ENCODE measurements around the gene CBX5.

The CBX5 gene

GRCh38 chr12:54217774-54218241, 62.1 kb downstream of the CBX5 start:
- no peak overlapping the region for H3K4me3 ChIP-seq (ENCODE audit: low read depth, low read length)
- H3K9me3 ChIP-seq (ENCODE audit: severe bottlenecking) = no peaks in the 10 kb centered on the region
- TF ChIP-seq CTCF (IDR thresholded peaks at IDR 0.05; ENCODE audit: low read depth, low read length) = no peak
- no peak for DNase-seq
- no peak overlapping the region; the same call in 1 of the 2 replicates for H3K27ac ChIP-seq
- H3K36me3 ChIP-seq = no peaks in the 10 kb centered on the region
- H3K27me3 ChIP-seq (ENCODE audit: insufficient read depth, low read depth, severe bottlenecking) = no peaks in the 10 kb centered on the region

- peak overlapping the region; percentile 17; the same call in 1 of the 2 replicates for H3K4me3 ChIP-seq (ENCODE audit: low read depth, low read length)
- peak; percentile 71 for TF ChIP-seq CTCF (IDR thresholded peaks at IDR 0.05; ENCODE audit: low read depth, low read length)
- no peaks in the 10 kb centered on the region for H3K36me3 ChIP-seq
- H3K27me3 ChIP-seq (ENCODE audit: insufficient read depth, low read depth, severe bottlenecking) = no peaks in the 10 kb centered on the region
- peak; percentile 87 for DNase-seq
- H3K9me3 ChIP-seq (ENCODE audit: severe bottlenecking) = no peaks in the 10 kb centered on the region
- peak overlapping the region; percentile 74 for H3K27ac ChIP-seq
Measured at GRCh38 chr12:54216797-54217661, 62.9 kb downstream of the CBX5 start.

GRCh38 chr12:54215989-54216796, 63.7 kb downstream of the CBX5 start:
- no peak for DNase-seq
- H3K36me3 ChIP-seq = no peaks in the 10 kb centered on the region
- H3K9me3 ChIP-seq (ENCODE audit: severe bottlenecking) = no peaks in the 10 kb centered on the region
- H3K27me3 ChIP-seq (ENCODE audit: insufficient read depth, low read depth, severe bottlenecking) = no peaks in the 10 kb centered on the region
- H3K4me3 ChIP-seq (ENCODE audit: low read depth, low read length) = no peak overlapping the region
- H3K27ac ChIP-seq = no peak overlapping the region
- TF ChIP-seq CTCF (IDR thresholded peaks at IDR 0.05; ENCODE audit: low read depth, low read length) = no peak

GRCh38 chr12:54214553-54215406, 65.1 kb downstream of the CBX5 start:
- Histone ChIP-seq H3K27ac (peak overlapping the region; percentile 56), H3K4me3 (ENCODE audit: low read depth, low read length) (peak overlapping the region; percentile 24), H3K9me3 (ENCODE audit: severe bottlenecking) (no peaks in the 10 kb centered on the region), H3K27me3 (ENCODE audit: insufficient read depth, low read depth, severe bottlenecking) (no peaks in the 10 kb centered on the region), H3K36me3 (no peaks in the 10 kb centered on the region)
- DNase-seq = peak; percentile 96
- TF ChIP-seq CTCF (IDR thresholded peaks at IDR 0.05; ENCODE audit: low read depth, low read length) = peak; percentile 99

GRCh38 chr12:54213079-54213478, 66.8 kb downstream of the CBX5 start:
- no peak for DNase-seq
- Histone ChIP-seq H3K27me3 (ENCODE audit: insufficient read depth, low read depth, severe bottlenecking) (no peaks in the 10 kb centered on the region), H3K36me3 (no peaks in the 10 kb centered on the region), H3K9me3 (ENCODE audit: severe bottlenecking) (no peaks in the 10 kb centered on the region), H3K27ac (no peak overlapping the region), H3K4me3 (ENCODE audit: low read depth, low read length) (no peak overlapping the region)
- no peak for TF ChIP-seq CTCF (IDR thresholded peaks at IDR 0.05; ENCODE audit: low read depth, low read length)
